SKM-1 treated with dmso at 0.1 percent for 144 hours (cell line): Measurements from ENCODE around the gene CERS6.
A peak's percentile ranks its signal among the peaks of the same experiment; 100 is the strongest.
"Not testable (repeated sequence)": the region's sequence is repeated elsewhere in the genome, so short reads cannot be mapped to it uniquely, and the experiment has no call there.

ENCODE experiments used
- DNase-seq: peaks from one replicate; lab custom pipeline; 2025; ENCODE audit not compliant: unreplicated experiment; lab: John Stamatoyannopoulos, UW

The CERS6 gene, protein sequence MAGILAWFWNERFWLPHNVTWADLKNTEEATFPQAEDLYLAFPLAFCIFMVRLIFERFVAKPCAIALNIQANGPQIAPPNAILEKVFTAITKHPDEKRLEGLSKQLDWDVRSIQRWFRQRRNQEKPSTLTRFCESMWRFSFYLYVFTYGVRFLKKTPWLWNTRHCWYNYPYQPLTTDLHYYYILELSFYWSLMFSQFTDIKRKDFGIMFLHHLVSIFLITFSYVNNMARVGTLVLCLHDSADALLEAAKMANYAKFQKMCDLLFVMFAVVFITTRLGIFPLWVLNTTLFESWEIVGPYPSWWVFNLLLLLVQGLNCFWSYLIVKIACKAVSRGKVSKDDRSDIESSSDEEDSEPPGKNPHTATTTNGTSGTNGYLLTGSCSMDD

DNA sequence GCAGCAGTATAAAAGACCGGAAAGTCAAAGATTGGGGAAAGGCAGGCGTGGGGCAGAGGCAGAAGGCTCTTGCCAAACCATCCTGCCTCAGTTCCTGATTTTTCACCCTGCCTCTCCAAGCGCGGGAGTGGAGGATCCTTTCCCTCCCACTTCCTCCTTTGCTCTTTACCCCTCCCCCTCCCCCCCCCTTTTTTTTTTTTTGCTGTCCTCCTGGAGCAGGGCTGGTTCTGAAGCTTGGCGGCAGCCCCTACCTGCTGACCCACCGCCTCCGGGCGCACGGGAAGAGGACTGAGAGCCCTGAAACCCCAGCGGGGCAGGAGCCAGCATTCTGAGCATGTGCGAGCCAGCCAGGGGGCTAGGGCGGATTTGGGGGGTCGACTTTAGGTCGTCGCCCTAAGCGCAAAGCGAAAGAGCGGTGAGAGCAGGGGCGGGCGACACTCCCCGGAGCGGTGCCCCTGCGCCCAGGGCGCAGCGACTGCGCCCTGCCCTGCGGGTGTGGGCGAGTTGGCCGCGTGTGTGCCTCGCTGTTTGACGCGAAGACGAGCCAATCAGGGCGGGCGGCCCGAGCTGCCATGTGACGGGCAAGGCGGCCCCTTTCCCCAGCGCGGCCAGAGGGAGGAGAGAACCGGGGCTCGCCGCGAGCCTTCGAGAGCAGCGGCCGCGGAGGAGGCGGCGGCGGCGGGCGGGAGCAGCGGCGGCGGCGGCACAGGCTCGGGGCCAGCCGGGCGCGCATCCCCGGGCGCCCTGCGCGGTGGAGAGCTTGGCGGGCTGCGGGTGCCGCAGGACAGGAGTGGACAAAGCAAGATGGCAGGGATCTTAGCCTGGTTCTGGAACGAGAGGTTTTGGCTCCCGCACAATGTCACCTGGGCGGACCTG, at the start of gene CERS6:
Gene CERS6, plus strand, starts transcription at position 628 of the 876 bp plus-strand sequence. Its CDS starts 177 bp downstream, at position 805.
- peak; percentile 87 for DNase-seq

DNA sequence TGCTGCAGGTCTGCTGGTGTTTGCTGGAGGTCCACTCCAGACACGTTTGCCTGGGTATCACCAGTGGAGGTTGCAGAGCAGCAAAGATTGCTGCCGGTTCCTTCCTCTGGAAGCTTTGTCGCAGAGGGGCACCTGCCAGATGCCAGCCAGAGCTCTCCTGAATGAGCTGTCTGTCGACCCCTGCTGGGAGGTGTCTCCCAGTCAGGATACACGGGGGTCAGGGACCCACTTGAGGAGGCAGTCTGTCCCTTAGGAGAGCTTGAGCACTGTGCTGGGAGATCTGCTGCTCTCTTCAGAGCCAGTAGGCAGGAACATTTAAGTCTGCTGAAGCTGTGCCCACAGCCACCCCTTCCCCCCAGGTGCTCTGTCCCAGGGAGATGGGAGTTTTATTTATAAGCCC, 43.8 kb upstream of the CERS6 start:
- not testable (repeated sequence) for DNase-seq

DNA sequence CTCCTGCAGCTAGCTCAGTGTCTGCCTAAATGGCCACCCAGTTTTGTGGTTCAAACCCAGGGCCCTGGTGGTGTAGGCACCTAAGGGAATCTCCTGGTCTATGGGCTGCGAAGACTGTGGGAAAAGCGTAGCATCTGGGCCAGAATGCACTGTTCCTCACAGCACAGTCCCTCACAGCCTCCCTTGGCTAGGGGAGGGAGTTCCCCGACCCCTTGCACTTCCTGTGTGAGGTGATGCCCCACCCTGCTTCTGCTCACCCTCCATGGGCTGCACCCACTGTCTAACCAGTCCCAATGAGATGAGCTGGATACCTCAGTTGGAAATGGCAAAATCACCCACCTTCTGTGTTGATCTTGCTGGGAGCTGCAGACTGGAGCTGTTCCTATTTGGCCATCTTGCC, 43.0 kb upstream of the CERS6 start:
- not testable (repeated sequence) for DNase-seq

DNA sequence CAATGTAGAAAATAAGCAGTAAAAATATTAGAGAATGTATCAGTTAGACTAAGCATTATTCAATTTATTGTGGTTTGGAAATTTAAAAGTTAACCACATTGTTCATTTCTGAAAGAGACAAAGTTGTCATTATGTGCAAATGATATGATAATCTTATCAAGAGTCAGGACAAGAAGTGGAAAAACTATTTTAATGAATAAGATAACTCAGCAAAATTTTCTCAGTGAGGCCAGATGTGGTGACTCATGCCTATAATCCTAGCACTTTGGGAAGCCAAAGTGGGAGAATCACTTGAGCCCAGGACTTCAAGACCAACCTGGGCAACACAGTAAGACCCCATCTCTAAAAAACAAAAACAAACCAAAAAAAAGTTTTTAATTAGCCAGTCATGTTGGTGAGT, 39.5 kb upstream of the CERS6 start:
- no peak for DNase-seq

DNA sequence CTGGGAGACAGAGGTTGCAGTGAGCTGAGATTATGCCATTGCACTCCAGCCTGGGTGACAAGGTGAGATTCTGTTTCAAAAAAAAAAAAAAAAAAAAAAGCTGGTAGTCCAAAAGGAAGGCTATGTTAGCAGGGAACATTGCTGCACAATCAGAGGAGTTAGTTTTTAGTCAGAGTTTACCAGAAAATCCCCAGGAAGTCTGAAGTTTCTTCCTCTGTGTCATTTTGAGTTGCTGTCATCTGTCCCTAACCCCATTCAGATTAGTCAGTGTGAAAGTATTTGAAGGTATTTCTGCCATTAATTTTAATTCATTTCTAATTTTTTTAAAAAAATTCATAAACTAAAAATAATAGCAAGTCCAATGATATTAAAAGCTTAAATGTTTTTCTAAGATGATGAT, 33.5 kb upstream of the CERS6 start:
- no peak for DNase-seq

DNA sequence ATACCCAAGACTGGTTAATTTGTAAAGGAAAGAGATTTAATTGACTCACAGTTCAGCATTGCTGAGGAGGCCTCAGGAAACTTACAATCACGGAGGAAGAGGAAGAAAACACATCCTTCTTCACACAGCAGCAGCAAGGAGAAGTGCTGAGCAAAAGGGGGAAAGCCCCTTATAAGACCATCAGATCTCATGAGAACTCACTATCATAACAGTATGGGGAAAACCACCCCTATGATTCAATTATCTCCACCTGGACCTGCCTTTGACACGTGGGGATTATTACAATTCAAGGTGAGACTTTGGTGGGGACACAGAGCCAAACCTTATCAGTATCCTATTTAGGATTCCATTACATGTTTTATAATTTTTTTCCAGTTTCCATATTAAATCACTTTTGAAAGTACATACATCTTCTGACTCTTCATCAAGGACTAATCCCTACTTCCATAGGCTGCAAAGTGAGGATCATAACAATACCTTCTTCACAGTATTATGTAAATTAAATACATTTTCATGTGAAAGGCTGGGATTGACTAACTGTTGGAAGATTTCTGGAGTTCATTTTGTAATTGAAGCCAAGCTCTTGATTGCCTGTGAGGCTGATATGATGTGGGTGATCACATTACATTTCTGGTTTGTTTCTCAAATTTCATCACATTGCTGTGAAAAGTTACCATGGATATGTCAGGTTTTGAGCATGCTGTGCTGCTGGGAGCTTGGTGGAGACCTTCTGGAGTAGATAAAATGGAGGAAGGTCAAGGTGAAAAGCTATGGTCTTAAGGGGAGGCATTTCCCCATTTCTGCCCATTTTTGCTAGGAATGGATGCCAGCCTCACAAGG, 31.7 kb upstream of the CERS6 start:
- no peak for DNase-seq

DNA sequence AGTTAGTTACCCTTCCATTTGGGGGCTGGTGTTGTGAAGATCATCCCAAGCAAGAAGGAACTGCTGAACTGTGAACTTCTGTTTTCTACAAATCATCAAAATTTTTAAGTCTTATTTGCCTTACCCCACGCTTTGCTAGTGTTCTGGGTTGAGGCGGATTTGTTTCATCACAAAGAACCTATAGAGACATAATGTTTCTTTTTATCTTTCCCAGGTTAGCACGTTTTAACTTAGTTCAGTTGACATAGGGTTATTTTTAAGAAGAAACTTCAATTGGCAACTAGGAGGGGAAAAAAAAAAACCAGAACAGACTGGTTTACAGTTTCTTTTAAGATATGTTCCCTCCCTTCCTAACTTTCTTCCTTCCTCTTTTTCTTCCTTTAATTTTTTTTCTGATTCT, 31.1 kb upstream of the CERS6 start:
- DNase-seq, result no peak

DNA sequence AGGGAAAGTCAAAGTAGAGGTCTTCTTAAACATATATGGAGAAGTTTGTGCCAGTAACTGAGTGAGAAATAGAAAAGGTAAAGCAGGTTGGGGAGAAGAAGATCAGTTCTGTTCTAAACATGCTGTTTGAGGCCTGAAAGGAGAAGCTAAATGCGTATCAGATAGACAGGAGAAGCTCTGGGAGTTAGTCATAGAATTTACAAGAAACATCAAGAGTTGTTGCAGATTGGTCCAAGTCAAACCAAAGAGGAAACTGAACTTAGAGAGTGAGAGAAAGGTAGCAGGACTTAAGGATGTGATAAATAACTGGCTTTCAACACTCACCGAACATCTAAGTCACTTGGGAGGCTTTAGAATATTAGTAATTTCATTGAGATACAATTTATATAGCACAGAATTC, 29.2 kb upstream of the CERS6 start:
- DNase-seq, result no peak

DNA sequence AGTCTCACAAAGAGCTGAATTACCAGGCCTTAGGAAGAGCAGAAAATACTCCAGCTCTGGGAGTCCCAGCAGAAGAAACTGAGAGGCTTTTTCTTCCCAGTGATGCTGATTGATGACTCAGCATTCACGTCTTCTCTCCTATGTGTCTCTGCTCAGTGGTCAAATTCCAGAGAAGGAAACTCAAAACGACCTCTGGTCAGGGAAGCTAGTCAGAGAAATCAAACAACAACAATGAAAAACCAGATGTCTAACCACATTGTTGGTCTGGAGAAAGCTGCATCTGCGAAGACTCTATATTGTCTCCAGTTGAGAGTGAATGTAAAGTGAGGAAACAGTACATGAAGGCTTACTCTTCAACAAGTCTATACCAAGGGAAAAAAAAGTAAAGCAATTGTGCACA, 28.6 kb upstream of the CERS6 start:
- no peak for DNase-seq

DNA sequence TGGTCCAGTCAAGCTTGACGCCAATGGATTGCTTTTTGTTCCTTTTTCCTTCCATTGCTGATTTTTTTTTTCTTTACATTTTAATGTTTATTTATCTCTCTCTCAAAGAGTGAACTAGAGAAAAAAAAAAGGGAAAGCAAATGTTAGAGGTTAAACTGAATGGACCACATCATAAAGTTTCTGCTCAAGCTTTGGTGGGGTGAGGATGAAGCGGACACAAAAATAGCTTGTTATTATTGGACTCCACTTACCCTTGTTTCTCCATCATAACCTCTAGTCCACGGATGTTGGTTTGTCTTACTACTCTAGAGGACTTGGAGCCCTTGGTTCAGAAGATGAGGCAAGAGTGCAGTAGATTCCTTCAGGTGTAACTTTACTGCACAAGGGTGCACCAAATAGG, 27.6 kb upstream of the CERS6 start:
- DNase-seq, result no peak

DNA sequence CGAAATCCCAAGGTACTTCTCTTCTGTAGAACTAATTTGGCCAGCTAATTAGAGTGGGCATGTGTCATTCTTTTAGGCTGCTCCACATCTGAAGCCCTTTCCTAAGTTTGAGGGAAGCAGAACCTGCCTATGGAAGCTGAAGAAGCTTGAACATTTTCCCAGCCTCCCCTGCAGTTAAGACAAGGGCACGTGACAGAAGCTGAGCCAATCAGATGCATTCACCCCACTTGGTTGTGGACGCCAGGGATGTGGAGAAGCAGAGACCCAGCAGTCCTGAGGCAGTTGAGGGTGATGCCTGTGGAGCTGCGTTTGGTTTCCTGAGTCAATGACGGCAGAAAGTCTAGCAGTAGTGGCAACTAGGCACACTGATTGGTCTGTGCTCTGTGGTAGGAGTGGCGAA, 26.1 kb upstream of the CERS6 start:
- DNase-seq, result no peak

DNA sequence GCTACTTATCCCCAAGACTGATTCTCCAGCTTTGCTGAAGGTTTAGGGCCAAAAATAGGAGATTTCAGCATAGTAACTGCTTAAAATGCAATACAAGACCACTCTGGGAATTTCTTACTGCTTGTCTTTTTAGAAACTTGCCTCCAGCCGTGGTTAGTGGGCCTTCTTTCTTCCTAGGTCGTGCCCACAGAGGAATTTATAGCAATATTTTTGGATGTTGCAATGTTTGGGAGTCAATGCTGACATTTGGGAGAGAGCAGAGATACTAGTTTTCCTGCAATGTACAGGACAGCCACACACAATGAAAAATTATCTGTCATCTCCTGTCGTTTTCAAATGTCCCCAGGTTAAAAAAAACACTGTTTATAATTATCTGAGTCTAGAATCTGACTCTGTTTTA, 25.6 kb upstream of the CERS6 start:
- DNase-seq, result no peak

DNA sequence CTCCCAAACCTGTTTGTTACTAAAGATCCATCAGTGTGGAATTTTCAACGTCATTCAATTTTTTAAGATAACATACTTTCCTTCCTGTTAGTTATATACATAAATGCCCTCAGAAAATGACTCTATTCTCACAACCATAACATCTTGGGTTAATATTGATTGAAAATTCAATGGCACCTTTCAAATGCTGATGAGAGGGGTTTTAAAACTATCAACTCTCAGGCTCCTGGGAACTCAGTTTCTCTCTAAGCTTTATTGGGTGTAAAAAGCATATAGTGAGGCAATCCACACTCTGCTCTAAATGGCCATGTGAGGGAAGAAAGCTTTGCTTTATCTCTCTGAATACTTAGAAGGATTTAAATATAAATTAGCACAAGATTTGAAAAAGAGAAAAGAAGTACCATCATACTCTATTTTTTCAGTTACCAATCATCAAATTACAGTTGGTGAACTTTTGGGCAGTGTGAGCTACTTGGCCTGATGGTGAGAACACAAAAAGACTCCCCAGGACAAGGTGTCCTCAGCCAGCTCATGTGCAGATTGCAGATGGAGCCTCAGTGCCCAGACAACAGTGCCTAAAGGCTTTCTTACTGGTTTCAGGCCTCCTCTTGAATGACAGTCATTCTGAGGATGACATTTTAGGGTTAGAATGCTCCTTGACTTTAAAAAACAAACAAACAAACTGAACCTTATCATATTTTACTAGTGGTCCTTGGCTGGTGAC, 24.6 kb upstream of the CERS6 start:
- DNase-seq, result no peak

DNA sequence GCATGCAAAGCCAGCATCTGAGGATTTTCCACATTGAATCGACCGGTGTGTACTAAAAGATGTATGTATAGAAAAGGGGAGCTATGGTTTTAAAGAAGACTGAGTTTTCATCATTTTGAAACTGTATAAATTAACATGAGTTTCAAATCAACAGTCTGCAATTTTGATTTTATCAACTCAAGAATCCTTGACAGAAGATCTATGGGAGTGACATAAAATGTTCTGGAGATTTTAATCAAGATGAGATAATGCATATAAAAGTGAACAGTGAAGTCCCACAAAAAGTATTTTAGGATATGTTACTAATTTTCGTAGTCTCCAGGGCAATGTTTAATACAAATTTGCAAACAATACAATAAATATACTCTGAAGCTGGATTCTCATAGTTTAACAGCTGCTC, 24.0 kb upstream of the CERS6 start:
- no peak for DNase-seq

DNA sequence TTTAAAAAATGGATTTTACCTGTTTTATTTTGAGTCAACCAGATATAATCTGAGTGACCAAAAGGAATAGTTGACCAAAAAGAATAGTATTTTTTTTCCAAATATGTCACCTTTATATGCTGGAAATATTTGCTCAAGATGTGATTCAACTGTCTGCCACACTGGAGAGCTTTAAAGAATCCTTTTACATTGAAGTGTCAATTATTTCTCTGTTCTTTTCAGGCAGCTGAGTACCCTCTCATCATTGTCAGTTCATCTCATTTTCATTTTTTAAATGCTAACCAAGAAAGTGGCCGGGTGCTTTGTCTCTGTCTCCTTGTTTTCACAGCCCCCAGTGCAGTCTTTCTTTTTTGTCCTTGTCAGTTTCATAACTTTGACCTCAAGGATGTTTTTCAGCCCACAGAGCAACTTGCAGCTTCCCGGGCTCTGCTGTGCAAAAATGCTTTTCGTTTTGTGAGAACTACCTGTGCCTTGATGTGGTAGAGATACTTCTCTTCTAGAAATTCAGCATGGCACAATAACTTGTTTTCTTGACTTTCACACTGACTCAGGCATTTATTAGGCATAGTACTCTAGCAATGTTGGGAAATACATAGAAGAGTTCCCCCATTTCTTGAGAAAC, 23.4 kb upstream of the CERS6 start:
- DNase-seq, result no peak

DNA sequence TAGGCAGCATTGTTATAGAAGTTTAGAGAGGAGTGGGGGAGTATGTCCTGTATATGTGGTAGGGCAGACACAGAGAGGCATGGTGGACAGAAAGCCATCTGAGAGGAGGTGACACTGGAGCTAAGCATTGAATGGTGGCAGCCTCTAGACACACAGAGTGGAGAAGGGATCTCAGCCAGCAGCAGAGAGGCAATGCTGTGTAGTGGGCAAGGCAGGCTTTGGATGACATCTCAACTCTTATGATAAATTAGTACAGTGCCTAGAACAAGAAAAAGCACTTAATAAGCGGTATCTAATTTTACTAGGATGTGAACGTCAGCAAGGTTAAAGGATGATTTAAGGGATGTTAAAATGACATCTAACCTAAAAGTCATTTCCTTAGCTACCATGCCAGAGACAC, 22.5 kb upstream of the CERS6 start:
- no peak for DNase-seq

DNA sequence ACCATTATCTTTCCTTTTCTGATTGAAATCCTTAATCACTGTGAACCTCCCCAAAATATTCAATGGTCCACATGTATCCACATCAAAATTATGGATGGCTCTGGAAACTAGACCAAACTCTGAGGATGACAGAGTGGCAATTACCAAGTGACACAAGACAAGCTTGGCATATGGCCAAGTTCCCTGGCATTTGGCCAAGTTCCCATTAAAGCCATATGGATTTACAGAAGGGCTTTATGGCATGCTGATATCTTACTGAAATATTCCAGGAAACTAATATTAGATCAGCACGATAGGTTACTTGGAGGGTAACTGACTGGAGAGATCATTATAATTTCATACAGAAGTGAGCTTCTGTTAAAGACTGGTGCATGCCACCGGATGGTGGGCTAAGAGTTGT, 21.9 kb upstream of the CERS6 start:
- no peak for DNase-seq

DNA sequence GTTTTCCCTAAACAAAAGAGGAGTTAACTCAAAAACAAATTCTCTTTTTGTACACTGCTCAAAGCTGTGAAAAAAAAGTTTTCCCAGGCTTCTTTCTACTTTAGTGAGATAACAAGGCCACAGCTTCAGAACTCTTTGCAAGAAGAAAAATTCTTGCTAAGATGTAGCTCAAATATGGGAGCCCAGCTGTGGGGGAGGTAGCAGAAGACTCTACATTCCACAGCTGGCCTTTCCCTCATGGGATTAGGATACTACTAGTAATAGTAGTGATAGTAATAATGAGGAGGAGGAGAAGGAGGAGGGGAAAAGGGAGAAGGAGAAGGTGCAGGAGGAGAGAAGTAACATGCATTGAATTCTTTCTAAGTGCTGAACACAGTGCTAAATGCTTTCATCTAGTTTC, 19.2 kb upstream of the CERS6 start:
- DNase-seq, result no peak

DNA sequence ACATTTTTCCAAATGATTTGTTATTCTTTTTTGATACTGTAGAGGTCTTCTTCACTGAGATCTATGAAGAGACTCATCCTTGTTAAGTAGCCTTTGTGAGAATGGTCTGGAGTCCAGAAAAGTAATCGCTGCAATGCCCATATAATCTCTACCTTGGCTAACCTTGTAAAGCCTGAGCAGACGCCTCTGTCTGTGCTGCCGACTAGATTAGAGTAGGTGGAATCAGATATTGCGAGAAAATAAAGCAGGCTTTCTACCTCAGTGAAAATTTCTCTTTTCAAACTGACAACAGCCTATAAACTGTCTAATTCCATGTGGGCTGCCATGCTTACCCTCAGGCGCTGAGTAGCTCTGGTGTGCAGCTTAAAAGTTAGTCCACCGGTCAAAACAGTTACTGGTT, 17.5 kb upstream of the CERS6 start:
- DNase-seq, result no peak

DNA sequence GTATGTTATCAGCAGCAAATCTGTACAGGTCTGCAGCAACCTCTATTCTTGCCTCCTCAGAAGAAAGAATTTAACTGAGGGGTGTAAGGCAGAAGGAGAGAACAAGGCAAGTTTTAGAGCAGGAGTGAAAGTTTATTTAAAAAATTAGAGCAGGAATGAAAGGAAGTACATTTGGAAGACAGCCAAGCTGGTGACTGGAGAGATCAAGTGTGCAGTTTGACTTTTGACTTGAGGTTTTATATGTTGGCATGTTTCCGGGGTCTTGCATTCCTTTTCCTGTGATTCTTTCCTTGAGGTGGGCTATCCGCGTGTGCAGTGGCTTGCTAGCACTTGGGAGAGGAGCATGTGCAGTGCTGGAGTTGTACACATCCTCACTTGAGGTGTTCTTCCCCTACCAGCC, 16.5 kb upstream of the CERS6 start:
- DNase-seq, result no peak
